WTC11 (cell line): ENCODE results near the gene NKAIN4. TPM values are rescaled to one million over a fixed set of nuclear protein-coding genes. Genes with fewer than 3 reads are reported as not detected.
A peak's percentile ranks its signal among the peaks of the same experiment; 100 is the strongest.

Experiments used
- CBFB ChIP-seq: sonication (generic); formaldehyde crosslinking; IDR thresholded peaks from 2 replicates; pipeline ENCODE4 v1.8.1; 2022; ENCODE audit warnings: mild to moderate bottlenecking, low read depth, missing genetic modification reagents
- CREB1 ChIP-seq: sonication (generic); formaldehyde crosslinking; IDR thresholded peaks from 2 replicates; pipeline ENCODE4 v1.8.0; 2023; ENCODE audit warnings: mild to moderate bottlenecking, missing genetic modification reagents
- ESRRA ChIP-seq: sonication (generic); formaldehyde crosslinking; IDR thresholded peaks from 2 replicates; pipeline ENCODE4 v1.8.1; 2022; ENCODE audit warnings: mild to moderate bottlenecking, missing genetic modification reagents, borderline replicate concordance
- GTF2I ChIP-seq: fragments of 250-450 bp; sonication (Bioruptor Pico); conservative IDR thresholded peaks from 2 replicates; pipeline ENCODE4 v1.4.0; 2021; ENCODE audit warnings: mild to moderate bottlenecking
- MXD4 ChIP-seq: fragments of 250-450 bp; sonication (Bioruptor Pico); IDR thresholded peaks from 2 replicates; pipeline ENCODE4 v1.8.0; 2021; ENCODE audit warnings: mild to moderate bottlenecking, moderate library complexity, borderline replicate concordance
- PRRX2 ChIP-seq: fragments of 250-450 bp; sonication (Bioruptor Pico); IDR thresholded peaks from 2 replicates; pipeline ENCODE4 v1.8.0; 2021; ENCODE audit warnings: mild to moderate bottlenecking
- RORB ChIP-seq: fragments of 250-450 bp; sonication (Bioruptor Pico); IDR thresholded peaks from 2 replicates; pipeline ENCODE4 v1.9.0; 2021; ENCODE audit warnings: mild to moderate bottlenecking
- SMAD3 ChIP-seq: sonication (generic); formaldehyde crosslinking; IDR thresholded peaks from 2 replicates; pipeline ENCODE4 v1.8.0; 2022; ENCODE audit warnings: missing genetic modification reagents, mild to moderate bottlenecking, borderline replicate concordance
- TEAD1 ChIP-seq: sonication (generic); formaldehyde crosslinking; IDR thresholded peaks from 2 replicates; pipeline ENCODE4 v1.8.0; 2022; ENCODE audit warnings: mild to moderate bottlenecking, missing genetic modification reagents
- TP53 ChIP-seq: sonication (generic); formaldehyde crosslinking; IDR thresholded peaks from 2 replicates; pipeline ENCODE4 v1.8.1; 2023; ENCODE audit warnings: mild to moderate bottlenecking, missing genetic modification reagents
- ZNF138 ChIP-seq: sonication (generic); formaldehyde crosslinking; conservative IDR thresholded peaks from 2 replicates; pipeline ENCODE4 v1.8.1; 2022; ENCODE audit warnings: mild to moderate bottlenecking, moderate library complexity, missing genetic modification reagents
- total RNA-seq: library from RNA; stranded (reverse); gene quantifications from 3 replicates; pipeline ENCODE4 v1.2.3, GENCODE V29; 2021
- TF ChIP-seq, protein P1 (sequence below): sonication (generic); formaldehyde crosslinking; IDR thresholded peaks from 2 replicates; pipeline ENCODE4 v1.8.0; 2023; ENCODE audit warnings: mild to moderate bottlenecking, missing genetic modification reagents
- TF ChIP-seq, protein P2 (sequence below): sonication (generic); formaldehyde crosslinking; IDR thresholded peaks from 2 replicates; pipeline ENCODE4 v1.8.0; 2022; ENCODE audit warnings: missing genetic modification reagents
- TF ChIP-seq, protein P3 (sequence below): sonication (generic); formaldehyde crosslinking; IDR thresholded peaks from 2 replicates; pipeline ENCODE4 v1.8.1; 2022; ENCODE audit warnings: low read depth, missing genetic modification reagents, borderline replicate concordance
- TF ChIP-seq, protein P4 (sequence below): fragments of 250-450 bp; sonication (Bioruptor Pico); IDR thresholded peaks from 2 replicates; pipeline ENCODE4 v1.9.0; 2021; ENCODE audit warnings: moderate library complexity, mild to moderate bottlenecking, inconsistent platforms, borderline replicate concordance
- TF ChIP-seq, protein P5 (sequence below): sonication (generic); formaldehyde crosslinking; conservative IDR thresholded peaks from 2 replicates; pipeline ENCODE4 v1.8.1; 2022; ENCODE audit warnings: mild to moderate bottlenecking, missing genetic modification reagents
- TF ChIP-seq, protein P6 (sequence below): sonication (generic); formaldehyde crosslinking; IDR thresholded peaks from 2 replicates; pipeline ENCODE4 v1.8.0; 2022; ENCODE audit warnings: mild to moderate bottlenecking, missing genetic modification reagents
- TF ChIP-seq, protein P7 (sequence below): sonication (generic); formaldehyde crosslinking; IDR thresholded peaks from 2 replicates; pipeline ENCODE4 v1.8.1; 2022; ENCODE audit warnings: low read depth, mild to moderate bottlenecking, moderate library complexity, missing genetic modification reagents, borderline replicate concordance
- TF ChIP-seq, protein P8 (sequence below): fragments of 250-450 bp; sonication (Bioruptor Pico); conservative IDR thresholded peaks from 2 replicates; pipeline ENCODE4 v1.9.0; 2021; ENCODE audit warnings: mild to moderate bottlenecking

Gene NKAIN4
- total RNA-seq, 1 experiment from 2014 or later = 7.2 TPM

DNA sequence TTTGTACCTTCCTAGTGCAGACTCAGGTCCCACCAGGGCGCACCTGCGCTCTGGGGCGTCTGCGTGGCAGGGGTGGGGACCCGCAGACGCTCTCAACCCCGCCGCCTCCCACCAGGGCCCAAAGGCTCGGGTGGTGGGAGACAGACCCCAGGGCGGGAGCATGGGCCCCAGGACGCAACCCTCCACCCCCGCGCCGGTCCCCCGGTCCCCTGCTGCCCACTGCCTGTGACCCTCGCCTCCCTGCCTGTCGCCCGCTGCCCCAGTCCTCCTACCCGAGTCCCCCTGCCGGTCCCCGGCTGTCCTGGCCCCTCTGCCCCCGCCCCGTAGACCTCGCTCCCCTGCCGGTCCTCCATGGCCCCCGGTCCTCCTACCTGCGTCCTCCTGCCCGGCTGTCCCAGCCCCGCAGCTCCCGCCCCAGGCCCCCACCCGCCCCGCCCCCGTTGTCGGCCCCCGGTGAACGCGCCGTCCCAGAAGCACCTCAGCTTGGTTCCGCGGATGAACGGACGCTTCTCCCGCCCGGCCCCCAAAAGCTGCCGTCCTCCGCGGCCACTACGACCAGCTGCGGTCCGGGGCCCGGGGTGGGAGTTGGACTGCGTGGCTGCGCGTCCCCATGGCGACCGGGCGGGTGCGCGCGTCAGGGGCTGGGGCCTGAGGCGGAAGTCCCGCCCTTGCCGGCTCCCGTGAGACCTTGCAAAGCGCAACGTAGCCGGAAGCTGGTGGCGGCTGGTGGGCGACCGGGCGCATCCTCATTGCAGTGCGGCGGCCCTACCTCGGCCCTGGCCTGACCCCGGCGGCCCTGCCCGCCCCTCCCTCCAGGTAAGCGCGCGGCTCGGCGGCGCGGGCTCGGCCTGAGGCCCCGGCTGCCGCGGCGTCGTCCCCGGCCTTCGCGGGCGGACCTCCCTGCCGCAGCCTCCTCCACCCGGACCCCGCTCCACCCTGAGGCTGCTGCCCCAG, 18.1 kb upstream of the NKAIN4 start, which contains the start of gene ARFGAP1 (continued):
- TF ChIP-seq, protein P1, sequence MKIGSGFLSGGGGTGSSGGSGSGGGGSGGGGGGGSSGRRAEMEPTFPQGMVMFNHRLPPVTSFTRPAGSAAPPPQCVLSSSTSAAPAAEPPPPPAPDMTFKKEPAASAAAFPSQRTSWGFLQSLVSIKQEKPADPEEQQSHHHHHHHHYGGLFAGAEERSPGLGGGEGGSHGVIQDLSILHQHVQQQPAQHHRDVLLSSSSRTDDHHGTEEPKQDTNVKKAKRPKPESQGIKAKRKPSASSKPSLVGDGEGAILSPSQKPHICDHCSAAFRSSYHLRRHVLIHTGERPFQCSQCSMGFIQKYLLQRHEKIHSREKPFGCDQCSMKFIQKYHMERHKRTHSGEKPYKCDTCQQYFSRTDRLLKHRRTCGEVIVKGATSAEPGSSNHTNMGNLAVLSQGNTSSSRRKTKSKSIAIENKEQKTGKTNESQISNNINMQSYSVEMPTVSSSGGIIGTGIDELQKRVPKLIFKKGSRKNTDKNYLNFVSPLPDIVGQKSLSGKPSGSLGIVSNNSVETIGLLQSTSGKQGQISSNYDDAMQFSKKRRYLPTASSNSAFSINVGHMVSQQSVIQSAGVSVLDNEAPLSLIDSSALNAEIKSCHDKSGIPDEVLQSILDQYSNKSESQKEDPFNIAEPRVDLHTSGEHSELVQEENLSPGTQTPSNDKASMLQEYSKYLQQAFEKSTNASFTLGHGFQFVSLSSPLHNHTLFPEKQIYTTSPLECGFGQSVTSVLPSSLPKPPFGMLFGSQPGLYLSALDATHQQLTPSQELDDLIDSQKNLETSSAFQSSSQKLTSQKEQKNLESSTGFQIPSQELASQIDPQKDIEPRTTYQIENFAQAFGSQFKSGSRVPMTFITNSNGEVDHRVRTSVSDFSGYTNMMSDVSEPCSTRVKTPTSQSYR (CRISPR knock-in tag) = no peak
- TF ChIP-seq ZNF138 (no peak), CBFB (no peak), ESRRA (CRISPR knock-in tag) (no peak), TEAD1 (CRISPR knock-in tag) (no peak), TP53 (CRISPR knock-in tag) (0 out of 2 replicates have a peak, but pooled peaks have one; percentile 64), SMAD3 (no peak), GTF2I (CRISPR knock-in tag) (no peak), CREB1 (CRISPR knock-in tag) (no peak), MXD4 (CRISPR knock-in tag) (no peak), PRRX2 (no peak), RORB (no peak)
- TF ChIP-seq, protein P2, sequence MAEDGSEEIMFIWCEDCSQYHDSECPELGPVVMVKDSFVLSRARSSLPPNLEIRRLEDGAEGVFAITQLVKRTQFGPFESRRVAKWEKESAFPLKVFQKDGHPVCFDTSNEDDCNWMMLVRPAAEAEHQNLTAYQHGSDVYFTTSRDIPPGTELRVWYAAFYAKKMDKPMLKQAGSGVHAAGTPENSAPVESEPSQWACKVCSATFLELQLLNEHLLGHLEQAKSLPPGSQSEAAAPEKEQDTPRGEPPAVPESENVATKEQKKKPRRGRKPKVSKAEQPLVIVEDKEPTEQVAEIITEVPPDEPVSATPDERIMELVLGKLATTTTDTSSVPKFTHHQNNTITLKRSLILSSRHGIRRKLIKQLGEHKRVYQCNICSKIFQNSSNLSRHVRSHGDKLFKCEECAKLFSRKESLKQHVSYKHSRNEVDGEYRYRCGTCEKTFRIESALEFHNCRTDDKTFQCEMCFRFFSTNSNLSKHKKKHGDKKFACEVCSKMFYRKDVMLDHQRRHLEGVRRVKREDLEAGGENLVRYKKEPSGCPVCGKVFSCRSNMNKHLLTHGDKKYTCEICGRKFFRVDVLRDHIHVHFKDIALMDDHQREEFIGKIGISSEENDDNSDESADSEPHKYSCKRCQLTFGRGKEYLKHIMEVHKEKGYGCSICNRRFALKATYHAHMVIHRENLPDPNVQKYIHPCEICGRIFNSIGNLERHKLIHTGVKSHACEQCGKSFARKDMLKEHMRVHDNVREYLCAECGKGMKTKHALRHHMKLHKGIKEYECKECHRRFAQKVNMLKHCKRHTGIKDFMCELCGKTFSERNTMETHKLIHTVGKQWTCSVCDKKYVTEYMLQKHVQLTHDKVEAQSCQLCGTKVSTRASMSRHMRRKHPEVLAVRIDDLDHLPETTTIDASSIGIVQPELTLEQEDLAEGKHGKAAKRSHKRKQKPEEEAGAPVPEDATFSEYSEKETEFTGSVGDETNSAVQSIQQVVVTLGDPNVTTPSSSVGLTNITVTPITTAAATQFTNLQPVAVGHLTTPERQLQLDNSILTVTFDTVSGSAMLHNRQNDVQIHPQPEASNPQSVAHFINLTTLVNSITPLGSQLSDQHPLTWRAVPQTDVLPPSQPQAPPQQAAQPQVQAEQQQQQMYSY (CRISPR knock-in tag) = no peak
- TF ChIP-seq, protein P3, sequence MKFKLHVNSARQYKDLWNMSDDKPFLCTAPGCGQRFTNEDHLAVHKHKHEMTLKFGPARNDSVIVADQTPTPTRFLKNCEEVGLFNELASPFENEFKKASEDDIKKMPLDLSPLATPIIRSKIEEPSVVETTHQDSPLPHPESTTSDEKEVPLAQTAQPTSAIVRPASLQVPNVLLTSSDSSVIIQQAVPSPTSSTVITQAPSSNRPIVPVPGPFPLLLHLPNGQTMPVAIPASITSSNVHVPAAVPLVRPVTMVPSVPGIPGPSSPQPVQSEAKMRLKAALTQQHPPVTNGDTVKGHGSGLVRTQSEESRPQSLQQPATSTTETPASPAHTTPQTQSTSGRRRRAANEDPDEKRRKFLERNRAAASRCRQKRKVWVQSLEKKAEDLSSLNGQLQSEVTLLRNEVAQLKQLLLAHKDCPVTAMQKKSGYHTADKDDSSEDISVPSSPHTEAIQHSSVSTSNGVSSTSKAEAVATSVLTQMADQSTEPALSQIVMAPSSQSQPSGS = no peak
- TF ChIP-seq, protein P4, sequence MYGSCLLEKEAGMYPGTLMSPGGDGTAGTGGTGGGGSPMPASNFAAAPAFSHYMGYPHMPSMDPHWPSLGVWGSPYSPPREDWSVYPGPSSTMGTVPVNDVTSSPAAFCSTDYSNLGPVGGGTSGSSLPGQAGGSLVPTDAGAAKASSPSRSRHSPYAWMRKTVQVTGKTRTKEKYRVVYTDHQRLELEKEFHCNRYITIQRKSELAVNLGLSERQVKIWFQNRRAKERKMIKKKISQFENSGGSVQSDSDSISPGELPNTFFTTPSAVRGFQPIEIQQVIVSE = no peak
- TF ChIP-seq, protein P5, sequence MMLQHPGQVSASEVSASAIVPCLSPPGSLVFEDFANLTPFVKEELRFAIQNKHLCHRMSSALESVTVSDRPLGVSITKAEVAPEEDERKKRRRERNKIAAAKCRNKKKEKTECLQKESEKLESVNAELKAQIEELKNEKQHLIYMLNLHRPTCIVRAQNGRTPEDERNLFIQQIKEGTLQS (CRISPR knock-in tag) = no peak
- TF ChIP-seq, protein P6, sequence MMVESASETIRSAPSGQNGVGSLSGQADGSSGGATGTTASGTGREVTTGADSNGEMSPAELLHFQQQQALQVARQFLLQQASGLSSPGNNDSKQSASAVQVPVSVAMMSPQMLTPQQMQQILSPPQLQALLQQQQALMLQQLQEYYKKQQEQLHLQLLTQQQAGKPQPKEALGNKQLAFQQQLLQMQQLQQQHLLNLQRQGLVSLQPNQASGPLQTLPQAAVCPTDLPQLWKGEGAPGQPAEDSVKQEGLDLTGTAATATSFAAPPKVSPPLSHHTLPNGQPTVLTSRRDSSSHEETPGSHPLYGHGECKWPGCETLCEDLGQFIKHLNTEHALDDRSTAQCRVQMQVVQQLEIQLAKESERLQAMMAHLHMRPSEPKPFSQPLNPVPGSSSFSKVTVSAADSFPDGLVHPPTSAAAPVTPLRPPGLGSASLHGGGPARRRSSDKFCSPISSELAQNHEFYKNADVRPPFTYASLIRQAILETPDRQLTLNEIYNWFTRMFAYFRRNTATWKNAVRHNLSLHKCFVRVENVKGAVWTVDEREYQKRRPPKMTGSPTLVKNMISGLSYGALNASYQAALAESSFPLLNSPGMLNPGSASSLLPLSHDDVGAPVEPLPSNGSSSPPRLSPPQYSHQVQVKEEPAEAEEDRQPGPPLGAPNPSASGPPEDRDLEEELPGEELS = no peak
- TF ChIP-seq, protein P7, sequence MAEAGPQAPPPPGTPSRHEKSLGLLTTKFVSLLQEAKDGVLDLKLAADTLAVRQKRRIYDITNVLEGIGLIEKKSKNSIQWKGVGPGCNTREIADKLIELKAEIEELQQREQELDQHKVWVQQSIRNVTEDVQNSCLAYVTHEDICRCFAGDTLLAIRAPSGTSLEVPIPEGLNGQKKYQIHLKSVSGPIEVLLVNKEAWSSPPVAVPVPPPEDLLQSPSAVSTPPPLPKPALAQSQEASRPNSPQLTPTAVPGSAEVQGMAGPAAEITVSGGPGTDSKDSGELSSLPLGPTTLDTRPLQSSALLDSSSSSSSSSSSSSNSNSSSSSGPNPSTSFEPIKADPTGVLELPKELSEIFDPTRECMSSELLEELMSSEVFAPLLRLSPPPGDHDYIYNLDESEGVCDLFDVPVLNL = 0 out of 2 replicates have a peak, but pooled peaks have one; percentile 31
- TF ChIP-seq, protein P8, sequence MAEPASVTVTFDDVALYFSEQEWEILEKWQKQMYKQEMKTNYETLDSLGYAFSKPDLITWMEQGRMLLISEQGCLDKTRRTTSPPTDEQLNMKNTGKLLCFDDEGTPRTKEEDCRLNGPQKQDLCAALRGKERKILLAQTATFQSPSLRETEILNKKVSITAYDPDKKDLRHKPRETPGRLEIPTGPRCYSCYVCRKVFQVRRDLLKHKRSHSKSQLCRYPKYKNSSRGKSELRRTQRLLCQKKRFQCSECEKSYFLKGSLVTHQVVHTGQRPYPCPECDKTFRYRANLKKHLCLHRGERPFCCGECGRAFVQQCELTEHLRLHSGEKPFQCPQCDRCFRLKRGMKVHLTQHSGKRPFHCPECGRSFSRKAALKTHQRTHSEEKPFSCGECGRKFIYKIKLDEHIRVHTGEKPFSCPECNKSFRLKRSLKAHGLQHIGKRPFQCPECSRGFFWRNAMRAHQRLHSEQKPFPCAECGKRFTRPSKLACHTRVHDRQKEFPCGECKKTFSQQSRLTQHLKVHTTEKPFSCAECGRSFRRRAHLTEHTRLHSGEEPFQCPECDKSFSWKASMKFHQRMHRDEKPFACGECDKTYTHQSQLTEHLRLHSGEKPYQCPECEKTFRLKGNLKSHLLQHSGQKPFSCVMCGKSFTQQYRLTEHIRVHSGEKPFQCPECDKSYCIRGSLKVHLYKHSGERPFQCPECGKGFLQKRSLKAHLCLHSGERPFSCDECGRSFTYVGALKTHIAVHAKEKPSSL = no peak
- TF ChIP-seq, all 79 proteins: peak for 11
